HG03103 (cell line): ENCODE results near the gene TMOD3.
"Not testable (repeated sequence)": the region's sequence is repeated elsewhere in the genome, so short reads cannot be mapped to it uniquely, and the experiment has no call there.

Experiments used
- ATAC-seq: cut with Tn5 transposase; IDR thresholded peaks from one replicate; pipeline ENCODE4 v1.9.1; 2021; ENCODE audit warnings: low read depth; ENCODE audit not compliant: unreplicated experiment

The TMOD3 gene

GRCh38 chr15:51829376-51830275 lies at the start of gene TMOD3:
TSS of gene TMOD3 (plus strand) at chr15:51829653. CDS start at chr15:51862885, 33,232 bp downstream.
- ATAC-seq = peak; percentile 85

GRCh38 chr15:51780636-51781035 lies 48.8 kb upstream of the TMOD3 start:
- no peak for ATAC-seq

DNA sequence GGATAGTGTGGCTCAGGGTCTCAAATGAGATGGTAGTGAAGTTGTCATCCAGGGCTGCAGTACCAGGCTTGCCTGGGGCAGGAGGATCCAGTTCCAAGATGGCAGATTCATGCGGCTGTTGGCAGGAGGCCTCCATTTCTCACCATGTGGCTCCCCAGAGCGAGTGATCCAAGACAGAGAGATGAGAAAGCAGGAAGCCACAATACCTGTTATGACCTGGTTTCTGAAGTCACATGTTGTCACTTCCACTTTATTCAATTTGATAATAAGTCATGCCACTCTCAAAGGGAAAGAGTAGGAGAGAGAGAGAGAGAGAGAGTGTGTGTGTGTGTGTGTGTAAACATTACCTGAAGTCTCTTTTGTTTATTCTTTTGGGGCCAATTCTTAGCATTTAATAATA lies 47.9 kb upstream of the TMOD3 start:
- no peak for ATAC-seq

- ATAC-seq = no peak
Observed at GRCh38 chr15:51782357-51782896, 47.0 kb upstream of the TMOD3 start.

DNA sequence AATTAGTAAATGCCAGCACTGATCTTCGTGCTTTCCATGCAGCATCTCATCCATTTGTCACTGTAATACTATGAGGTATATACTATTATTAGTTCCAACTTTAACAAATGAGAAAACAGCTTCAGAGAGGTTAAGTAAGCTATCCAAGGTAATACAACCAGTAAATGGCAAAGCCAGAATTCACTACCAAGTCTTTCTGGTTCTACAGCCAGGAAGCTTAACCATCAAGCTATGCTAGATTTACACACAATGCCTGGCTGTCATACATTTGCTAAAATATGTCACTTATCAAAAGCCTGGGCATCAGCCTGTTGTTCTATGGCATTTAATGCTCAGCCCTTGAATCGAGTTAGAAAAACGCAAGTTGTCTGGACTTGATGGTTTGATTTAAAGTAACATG lies 45.5 kb upstream of the TMOD3 start:
- ATAC-seq = no peak

GRCh38 chr15:51787130-51787529 lies 42.3 kb upstream of the TMOD3 start:
- not testable (repeated sequence) for ATAC-seq

DNA sequence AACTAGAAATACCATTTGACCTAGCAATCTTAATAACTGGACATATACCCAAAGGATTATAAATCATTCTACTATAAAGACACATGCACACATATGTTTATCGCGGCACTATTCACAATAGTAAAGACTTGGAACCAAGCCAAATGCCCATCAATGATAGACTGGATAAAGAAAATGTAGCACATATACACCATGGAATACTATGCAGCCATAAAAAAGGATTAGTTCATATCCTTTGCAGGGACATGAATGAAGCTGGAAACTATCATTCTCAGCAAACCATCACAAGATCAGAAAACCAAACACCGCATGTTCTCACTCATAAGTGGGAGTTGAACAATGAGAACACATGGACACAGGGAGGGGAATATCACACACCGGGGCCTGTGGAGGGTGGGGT lies 37.0 kb upstream of the TMOD3 start:
- ATAC-seq = not testable (repeated sequence)

DNA sequence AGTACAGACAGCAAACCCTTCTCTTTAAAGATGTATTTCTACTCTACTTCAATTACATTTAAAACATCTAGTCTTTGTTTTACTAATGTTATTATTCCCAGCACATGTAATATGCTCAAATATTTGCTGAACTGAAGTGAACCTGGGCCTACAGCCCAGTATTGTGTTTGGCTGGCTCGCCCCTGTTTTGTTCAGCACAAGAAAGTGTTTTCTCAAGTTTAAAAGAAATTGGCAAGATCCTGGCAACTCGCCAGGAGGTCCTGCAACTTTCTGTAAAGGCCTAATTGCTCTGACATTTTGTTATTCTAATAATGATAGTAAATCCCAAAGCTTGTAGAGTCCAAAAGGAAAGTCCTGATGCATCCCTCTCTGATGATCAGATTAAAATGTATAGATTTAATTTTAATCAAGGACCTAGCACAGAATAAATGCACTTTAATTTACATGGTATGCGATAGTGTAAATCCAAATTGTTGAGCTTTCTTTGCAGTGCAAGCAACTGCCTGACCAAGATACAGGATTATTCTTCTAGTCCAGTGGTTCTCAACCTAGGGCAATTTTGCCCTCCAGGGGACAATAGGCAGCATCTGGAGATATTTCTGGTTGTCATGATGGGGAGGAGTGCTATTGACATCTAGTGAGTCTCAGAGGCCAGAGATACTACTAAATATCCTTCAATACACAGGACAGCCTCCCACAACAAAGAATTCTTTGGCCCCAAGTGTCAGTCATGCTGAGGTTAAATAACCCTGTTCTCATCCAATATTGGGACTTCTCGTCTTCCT lies 35.7 kb upstream of the TMOD3 start:
- no peak for ATAC-seq

DNA sequence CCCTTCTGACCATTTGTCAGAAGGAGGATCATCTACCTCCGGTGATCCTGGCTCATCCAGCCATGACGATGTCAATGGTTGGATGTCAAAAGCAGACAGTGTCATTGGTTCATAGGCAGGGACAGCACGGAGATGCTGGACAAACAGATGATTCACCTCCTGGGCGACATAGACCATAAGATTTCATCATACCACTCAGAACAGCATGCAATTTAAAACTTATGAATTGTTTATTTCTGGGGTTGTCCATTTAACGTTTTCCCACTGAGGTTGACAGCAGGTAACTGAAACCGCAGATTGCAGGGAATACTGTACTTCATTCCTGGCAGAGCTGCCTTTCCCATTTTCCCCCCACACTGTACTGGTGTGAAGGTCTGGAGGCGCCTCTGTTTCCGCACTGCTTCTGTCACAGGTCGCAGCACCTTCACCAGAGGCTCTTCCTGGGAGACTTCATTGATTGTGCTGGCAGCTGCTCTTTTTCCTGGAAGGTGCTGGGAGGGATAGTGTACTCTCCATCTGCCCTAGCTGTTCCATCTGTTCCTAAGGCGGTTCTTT lies 32.5 kb upstream of the TMOD3 start:
- ATAC-seq = no peak

- ATAC-seq = no peak
Observed at GRCh38 chr15:51798281-51798680, 31.2 kb upstream of the TMOD3 start.

GRCh38 chr15:51799282-51800252 lies 29.9 kb upstream of the TMOD3 start:
- ATAC-seq = no peak

GRCh38 chr15:51801391-51801835 lies 28.0 kb upstream of the TMOD3 start:
- no peak for ATAC-seq

DNA sequence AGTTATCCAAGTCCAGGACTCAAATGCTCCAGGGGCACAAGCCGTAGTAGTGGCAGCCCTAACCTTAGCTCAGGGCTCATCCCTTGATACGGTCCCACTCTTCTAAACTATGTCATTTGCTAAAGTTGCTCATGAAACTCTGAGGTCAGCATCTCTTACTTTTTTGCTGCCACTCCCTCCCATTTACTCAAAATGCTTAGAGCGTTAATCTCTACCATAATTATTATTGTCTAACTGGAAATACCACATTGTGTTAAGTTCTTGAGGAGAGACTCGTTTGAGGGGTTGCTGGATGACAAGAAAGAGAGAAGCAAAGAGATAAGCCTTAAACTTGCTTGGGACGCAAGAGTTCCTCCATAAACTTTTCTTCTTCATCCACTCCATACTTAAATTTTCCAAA lies 26.9 kb upstream of the TMOD3 start:
- ATAC-seq = no peak

- no peak for ATAC-seq
Observed at GRCh38 chr15:51803965-51804364, 25.5 kb upstream of the TMOD3 start.

DNA sequence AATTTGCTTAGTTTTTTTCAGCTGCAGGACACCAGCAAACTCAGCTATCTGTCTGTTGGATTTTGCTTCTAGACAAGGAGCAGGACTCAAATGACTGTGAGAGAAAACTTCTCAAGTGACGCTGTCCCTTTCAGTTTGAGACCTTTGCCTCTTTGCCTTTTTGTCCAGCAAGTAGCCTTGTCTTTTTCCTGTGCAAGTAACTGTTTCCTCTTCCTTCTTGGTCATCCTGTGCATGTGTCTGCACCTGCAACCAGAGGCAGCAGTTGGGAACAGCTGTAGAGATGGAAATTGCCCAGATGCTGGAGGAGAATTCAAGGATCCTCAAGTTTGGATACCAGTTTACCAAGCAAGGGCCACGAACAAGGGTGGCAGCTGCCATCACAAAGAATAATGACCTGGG lies 23.3 kb upstream of the TMOD3 start:
- ATAC-seq = no peak

GRCh38 chr15:51809457-51809856 lies 20.0 kb upstream of the TMOD3 start:
- no peak for ATAC-seq

- no peak for ATAC-seq
Observed at GRCh38 chr15:51812598-51812997, 16.9 kb upstream of the TMOD3 start.

DNA sequence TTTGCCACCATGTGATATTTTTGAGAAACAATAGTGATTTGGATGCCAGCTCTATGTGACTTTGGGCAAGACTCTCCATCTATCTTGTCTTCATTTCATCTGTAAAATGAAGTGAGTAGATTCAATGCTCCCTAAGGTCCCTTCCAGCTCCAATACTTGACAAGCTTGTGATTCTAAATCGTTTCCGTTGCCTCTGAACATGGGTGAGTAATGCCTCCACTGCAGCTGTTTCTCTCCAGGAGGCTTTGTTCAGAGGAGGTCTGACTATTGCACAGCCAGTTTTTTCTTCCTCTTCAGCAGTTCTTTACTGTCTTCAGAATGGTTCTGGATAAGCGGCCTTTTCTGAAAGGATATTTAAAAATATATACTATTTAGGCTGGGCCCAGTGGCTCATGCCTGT lies 14.8 kb upstream of the TMOD3 start:
- no peak for ATAC-seq

GRCh38 chr15:51816611-51817010 lies 12.8 kb upstream of the TMOD3 start:
- ATAC-seq = no peak

- no peak for ATAC-seq
Observed at GRCh38 chr15:51818150-51818549, 11.3 kb upstream of the TMOD3 start.
